ENCODE measurements around the gene PNCK. TPM values are rescaled to one million over a fixed set of nuclear protein-coding genes. Genes with fewer than 3 reads are reported as not detected.

Gene PNCK
- total and polyA plus RNA-seq, 7 donors, result 4.6 to 135 (median 49.6) TPM; not detected in 2

DNA sequence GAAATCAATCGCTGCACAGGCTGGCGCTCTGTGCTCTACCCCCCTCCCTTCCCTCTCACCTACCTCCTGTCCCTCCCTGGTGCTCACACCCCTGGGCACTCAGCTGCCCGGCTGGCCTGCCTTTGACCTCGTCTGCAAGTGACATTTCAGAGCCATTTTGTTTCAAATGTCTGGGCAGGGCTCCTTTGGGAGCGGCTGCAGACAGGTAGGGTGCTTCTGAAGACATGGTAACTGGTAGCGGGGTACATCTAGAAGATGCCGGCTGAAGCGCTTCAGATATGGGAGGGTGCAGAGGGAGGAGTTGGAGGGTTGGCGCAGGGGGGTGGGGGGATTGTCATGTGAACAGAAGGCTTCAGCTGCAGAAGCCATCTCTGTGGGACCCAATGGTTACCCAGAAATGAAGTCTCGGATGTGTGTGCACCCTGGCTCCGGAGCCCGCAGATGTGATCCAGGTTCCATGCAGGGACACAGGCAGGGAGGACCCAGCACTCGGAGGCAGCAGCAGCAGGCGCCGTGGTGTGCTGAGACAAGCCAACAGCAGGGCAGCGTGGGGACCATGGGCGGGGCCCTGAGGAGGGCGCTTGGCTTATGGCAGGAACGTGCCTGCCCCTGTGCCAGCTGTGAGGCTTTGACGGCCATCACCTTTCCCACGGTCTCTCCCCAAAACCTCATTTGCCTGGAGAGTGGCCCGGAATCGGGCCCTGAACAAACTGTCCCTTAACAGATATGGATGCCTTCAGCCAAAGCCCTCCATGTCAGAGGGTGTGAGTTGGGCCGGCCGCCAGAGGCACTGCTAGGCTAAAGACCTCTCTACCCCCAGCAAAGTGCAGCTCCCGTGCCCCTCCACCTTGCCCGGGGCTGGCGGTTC is 34.2 kb downstream of the PNCK start:
- Histone ChIP-seq H3K9me3 (no peaks in the 10 kb centered on the region), H3K27me3 (peaks cover 26 to 33% (median 26%) of the 10 kb centered on the region in 3 donors), H3K36me3 (no peaks in the 10 kb centered on the region), H3K4me3 (no peak overlapping the region), H3K4me1 (peaks cover 0 to 21% (median 17%) of the 10 kb centered on the region in 4 donors), H3K27ac (no peak overlapping the region)
- no peak for DNase-seq
- 67 to 88% methylated on average over 28 of the region's 28 CpGs for WGBS, 2 donors
- intact Hi-C loops (cut with DNase I), result no loop called here
- TF ChIP-seq POLR2A (IDR thresholded peaks at IDR 0.05), result no peak
- TF ChIP-seq EP300 (IDR thresholded peaks at IDR 0.05), result no peak
- TF ChIP-seq POLR2AphosphoS5 (IDR thresholded peaks at IDR 0.05), result no peak
- TF ChIP-seq, protein P1, sequence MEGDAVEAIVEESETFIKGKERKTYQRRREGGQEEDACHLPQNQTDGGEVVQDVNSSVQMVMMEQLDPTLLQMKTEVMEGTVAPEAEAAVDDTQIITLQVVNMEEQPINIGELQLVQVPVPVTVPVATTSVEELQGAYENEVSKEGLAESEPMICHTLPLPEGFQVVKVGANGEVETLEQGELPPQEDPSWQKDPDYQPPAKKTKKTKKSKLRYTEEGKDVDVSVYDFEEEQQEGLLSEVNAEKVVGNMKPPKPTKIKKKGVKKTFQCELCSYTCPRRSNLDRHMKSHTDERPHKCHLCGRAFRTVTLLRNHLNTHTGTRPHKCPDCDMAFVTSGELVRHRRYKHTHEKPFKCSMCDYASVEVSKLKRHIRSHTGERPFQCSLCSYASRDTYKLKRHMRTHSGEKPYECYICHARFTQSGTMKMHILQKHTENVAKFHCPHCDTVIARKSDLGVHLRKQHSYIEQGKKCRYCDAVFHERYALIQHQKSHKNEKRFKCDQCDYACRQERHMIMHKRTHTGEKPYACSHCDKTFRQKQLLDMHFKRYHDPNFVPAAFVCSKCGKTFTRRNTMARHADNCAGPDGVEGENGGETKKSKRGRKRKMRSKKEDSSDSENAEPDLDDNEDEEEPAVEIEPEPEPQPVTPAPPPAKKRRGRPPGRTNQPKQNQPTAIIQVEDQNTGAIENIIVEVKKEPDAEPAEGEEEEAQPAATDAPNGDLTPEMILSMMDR (IDR thresholded peaks at IDR 0.05), result no peak

DNA sequence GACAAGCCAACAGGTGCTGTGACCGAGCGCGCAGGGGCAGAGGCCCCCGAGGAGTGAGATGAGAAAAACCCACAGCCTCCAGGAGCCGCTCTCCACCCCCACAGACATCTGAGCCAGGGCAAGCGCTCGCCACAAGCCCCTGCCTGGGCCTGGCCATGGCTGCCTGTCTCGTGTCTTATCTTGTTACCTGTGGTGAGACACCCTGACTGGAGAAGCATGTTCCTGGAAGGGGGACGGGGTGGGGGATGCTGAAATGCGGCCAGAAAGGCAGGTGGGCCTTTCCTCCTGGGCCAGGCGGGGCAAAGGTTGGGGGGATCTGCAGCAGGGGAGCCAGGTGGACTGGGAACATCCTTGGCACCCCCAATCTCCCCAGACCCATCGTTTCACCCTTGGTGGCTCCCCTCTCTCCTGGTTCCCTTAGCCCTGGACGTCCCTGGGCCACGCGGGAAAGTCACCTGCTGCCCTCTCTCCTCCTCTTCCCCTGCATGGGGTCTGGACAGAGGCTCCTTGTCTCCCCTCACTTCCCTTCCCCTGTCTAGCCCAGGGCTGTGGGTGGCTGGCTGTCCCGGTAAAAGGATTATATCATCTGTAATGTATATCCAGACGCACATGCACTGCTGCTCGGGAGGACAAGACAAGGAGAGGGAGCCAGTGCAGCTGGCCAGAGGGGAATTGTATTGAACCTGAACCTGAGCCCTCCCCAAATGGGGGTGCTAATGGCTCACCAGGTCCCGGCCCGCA is 35.0 kb downstream of the PNCK start:
- H3K27ac ChIP-seq, result no peak overlapping the region
- H3K9me3 ChIP-seq, result no peaks in the 10 kb centered on the region
- no peak for TF ChIP-seq EP300 (IDR thresholded peaks at IDR 0.05)
- TF ChIP-seq, protein P1 (IDR thresholded peaks at IDR 0.05), result no peak
- no peak for TF ChIP-seq POLR2A (IDR thresholded peaks at IDR 0.05)
- TF ChIP-seq POLR2AphosphoS5 (IDR thresholded peaks at IDR 0.05), result no peak
- 74 to 77% methylated on average over 20 of the region's 20 CpGs for WGBS, 2 donors
- H3K36me3 ChIP-seq, result no peaks in the 10 kb centered on the region
- H3K4me1 ChIP-seq, result peaks cover 0 to 15% (median 13%) of the 10 kb centered on the region in 4 donors
- DNase-seq, result no peak
- no peak overlapping the region for H3K4me3 ChIP-seq
- peaks cover 22 to 28% (median 25%) of the 10 kb centered on the region in 3 donors for H3K27me3 ChIP-seq
- intact Hi-C loops (cut with DNase I), result no loop called here

DNA sequence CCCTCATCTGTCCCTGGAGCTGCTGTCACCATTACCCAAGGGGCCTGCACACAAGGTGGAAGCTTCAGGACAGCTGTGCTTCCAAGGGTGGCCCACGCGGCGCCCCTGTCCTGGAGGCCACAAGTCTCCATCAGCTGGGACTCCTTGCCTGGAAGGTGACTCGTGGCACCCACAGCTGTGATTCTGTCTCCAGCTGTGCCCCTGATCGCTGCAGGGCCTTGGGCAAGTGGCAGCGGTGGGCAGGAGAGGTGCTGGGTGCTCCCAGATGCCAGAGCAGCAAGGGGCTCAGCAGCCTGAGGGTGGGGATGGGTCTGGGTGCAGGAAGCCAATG is 35.6 kb downstream of the PNCK start:
- TF ChIP-seq POLR2AphosphoS5 (IDR thresholded peaks at IDR 0.05) (no peak), EP300 (IDR thresholded peaks at IDR 0.05) (no peak), POLR2A (IDR thresholded peaks at IDR 0.05) (no peak)
- TF ChIP-seq, protein P1 (IDR thresholded peaks at IDR 0.05), result no peak
- no peak for DNase-seq
- intact Hi-C loops (cut with DNase I), result no loop called here
- Histone ChIP-seq H3K27me3 (peaks cover 18 to 22% (median 19%) of the 10 kb centered on the region in 3 donors), H3K27ac (no peak overlapping the region), H3K4me3 (no peak overlapping the region), H3K36me3 (no peaks in the 10 kb centered on the region), H3K9me3 (no peaks in the 10 kb centered on the region), H3K4me1 (peaks cover 0 to 13% (median 9%) of the 10 kb centered on the region in 4 donors)
- 83 to 89% methylated on average over 6 of the region's 6 CpGs for WGBS, 2 donors

DNA sequence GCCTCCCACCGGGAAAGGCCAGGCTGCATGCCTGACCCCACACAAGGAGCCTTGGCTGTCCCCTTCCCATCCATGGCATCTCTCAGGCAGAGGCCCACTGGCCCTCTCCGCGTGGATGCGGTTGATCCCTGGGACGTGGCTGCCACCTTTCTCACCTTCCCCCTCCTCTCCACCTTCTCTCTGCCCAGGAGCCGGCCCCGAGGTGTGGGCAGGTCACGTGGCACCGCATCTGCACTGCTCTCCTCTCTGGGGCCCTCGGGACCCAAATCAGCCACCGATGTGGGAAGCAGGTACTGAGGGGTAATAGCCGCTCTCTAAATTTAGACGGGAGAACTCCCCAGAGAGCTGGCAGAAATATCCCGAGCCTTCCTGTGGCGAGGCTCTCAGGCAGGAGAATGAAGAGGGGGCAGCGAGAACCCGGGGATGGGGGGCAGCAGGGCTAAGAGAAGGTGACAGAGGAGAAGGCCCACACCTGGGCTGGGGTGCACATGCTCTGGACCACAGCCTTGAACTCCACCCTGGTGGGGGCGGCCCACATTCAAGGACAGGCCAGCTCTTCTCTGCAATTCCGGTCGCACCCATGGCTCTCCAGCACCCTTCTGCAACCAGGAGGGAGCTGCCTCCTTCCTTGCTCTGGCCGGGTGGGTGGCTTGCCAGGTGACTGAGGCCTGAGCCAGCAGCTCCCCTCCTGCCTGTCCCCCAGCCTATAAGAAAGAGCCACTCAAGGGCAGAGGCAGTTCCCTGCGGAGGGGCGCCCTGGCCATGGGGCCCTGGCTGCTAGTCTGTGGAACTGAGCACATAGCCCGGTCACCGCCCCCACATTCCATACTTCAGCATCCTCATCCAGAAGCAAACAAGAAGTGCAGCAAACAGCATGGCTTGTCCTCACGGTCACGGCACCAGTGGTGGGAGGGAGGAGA is 36.2 kb downstream of the PNCK start:
- TF ChIP-seq EP300 (IDR thresholded peaks at IDR 0.05), result no peak
- TF ChIP-seq POLR2AphosphoS5 (IDR thresholded peaks at IDR 0.05), result no peak
- TF ChIP-seq, protein P1 (IDR thresholded peaks at IDR 0.05), result no peak
- no peak for TF ChIP-seq POLR2A (IDR thresholded peaks at IDR 0.05)
- Histone ChIP-seq H3K9me3 (no peaks in the 10 kb centered on the region), H3K4me1 (peaks cover 0 to 9% (median 6%) of the 10 kb centered on the region in 4 donors), H3K27ac (no peak overlapping the region), H3K36me3 (no peaks in the 10 kb centered on the region), H3K4me3 (no peak overlapping the region), H3K27me3 (peaks cover 12 to 16% (median 13%) of the 10 kb centered on the region in 3 donors)
- intact Hi-C loops (cut with DNase I), result no loop called here
- WGBS, 2 donors, result 80 to 87% methylated on average over 27 of the region's 27 CpGs
- DNase-seq, result no peak

All from sigmoid colon (tissue), 7 donors.